GM18858 (cell line): ENCODE measurements around the gene METRNL.

Experiments used
- ATAC-seq: cut with Tn5 transposase; IDR thresholded peaks from one replicate; pipeline ENCODE4 v1.9.1; 2021; ENCODE audit not compliant: unreplicated experiment

The METRNL gene

DNA sequence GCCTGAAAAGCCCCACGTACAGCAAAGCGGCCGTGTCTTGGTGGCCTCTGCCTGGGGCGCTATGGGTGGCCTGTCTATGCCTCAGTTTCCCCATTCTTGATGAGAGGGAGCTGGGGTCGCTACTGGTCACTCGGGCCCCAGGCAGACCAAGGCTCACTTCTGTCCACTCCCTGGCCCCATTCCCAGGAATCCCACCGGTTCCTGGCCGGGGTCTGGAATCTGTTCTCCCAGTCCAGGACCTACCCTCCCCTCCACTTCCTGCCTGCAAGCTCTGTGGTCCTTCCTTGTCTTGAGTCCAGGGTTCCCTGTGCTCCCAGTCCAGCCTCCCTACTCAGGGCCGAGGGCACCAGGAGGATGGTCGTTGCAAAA is 24.5 kb downstream of the METRNL start:
- no peak for ATAC-seq

DNA sequence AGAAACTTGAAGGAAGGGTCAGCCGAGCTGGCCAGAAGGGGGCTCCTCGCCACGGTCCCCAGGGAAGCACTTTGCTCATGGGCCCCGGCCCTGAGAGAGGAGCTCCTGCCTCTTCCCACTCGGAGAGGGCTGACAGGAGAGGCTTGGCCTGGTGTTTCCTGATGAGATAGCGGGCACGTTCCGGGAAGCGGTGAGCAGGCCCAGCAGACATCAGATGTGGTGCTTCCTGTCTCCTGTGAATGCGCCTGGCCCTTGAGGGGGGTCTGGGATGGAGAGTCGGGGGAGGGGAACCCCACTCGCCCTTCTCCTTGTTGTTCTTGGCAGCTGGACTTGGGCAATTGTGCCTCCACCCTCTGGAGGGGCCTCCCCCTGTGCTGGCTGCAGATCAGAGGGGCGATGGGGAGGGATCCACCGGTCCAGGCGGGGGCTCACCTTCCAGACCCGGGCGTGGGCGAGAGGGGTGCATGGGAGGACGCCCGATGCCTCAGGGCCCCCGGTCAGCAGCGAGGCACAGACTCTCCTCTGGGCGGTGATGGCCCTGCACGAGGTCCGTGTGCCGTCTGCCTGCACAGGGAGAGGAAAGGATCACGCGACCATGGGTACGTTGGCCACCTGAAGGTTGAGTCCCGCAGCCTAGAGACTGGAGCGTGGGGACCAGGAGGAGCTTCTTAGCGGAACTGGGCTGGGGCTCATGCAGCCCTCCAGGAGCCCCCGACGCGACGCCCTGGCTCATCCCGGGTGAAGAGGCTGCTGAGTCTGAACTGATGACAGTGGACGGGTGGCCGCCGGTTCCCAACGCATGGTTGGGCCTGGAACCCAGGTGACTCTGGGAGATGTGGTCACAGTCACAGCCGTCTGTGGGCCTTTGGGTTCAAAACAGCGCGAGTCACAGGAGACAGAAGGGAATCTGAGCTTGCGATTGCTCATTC is 25.4 kb downstream of the METRNL start:
- no peak for ATAC-seq

DNA sequence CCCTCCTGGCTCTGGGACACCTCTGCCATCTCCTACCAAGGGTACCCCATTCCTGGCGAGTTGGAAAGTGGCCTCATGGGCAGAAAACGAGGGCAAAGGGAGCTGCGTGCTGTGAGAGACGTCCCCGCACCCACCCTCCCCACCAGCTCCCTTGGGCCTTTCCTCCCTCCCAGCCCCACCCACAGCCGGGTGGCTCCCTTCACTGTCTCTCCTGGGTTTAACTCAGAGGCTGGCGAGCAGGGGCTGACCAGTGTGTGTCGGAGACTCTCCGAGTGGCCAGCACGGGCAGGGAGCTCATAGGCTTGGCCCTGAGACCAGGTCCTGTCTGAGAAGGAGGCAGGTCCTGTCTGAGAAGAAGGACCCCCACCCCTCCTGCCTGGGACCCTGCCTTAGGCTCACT is 26.1 kb downstream of the METRNL start:
- ATAC-seq: no peak

DNA sequence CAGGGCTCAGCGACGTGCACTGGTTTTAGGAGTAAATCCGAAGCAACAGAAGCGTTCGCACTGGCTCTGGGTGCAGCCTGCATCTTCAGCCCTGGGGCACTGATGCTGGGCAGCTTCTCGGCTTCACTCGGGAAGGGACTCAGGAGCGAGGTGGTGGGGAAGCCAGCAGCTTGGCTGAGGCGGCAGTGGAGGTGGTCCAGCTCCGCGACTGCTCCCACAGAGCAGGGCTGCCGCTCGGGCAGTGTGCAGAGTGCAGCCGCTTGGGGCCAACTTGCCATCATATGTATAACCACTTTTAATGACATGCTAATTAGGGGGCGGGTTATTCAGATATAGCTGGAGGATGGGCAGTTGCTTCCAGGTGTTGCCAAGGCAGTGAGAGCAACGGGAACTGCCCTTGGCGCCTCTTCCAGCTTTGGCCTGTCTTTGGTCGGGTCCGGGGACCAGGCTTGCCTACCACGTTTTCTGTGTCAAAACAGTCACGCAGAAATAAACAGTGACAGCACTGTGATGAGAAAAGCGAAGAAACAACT is 26.7 kb downstream of the METRNL start:
- ATAC-seq: no peak

DNA sequence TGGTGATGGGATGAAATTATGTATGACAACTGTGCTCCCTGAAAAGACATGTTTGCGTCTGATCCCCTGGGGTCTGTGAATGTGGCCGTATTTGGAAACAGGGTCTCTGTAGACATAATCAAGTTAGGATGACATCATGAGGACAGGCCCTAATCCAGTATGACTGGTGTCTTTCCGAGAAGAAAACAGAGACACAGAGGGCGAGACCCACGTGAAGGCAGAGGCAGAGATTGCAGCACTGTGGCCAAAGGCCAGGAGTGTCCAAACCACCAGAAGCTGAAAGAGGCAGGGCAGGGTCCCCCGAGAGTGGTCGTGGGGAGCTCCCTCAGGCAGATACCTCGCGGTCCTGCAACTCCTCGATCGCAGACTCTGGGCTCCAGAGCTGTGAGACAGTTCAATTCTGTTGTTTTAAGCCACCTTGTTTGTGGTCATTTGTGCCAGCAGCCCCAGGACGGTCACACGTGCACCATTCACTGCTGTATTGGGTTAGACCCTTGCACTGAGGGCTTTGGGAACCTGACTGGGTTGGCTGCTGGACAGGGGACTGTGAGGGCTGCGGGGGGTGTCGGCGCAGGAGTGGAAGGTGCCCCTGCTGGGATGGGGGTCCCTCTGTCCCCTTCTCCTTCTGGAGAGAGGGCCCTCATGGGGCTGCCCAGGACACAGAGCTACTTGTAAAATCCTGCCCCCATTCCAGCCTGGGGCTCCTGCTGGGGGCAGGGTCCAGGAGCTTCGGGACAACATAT is 27.7 kb downstream of the METRNL start:
- no peak for ATAC-seq

DNA sequence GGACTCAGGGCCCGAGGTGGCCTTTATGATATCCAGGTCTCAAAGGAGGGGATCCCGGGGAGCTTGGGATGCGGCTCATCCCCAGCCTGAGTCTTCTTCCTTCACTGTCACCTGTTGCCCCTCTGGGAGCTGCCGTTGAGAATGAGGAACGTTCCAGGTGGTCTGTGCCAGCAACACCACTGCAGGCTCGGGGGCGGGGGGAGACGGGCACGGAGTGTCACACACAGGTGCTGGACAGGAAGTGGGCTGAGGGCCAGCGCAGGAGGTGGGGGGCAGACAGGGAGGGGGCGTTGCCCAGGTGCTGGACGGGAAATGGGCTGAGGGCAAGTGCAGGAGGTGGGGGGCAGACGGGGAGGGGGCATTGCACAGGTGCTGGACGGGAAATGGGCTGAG is 28.2 kb downstream of the METRNL start:
- no peak for ATAC-seq

DNA sequence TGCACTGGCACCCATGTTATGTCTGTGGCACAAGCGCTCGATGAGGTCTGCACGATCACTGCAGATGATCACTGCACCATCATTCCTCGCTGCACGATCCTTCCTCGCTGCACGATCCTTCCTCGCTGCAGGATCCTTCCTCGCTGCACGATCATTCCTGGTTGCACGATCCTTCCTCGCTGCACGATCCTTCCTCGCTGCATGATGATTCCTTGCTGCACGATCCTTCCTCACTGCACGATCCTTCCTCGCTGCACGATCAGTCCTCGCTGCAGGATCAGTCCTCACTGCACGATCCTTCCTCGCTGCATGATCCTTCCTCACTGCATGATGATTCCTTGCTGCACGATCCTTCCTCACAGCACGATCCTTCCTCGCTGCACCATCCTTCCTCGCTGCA is 29.3 kb downstream of the METRNL start:
- no peak for ATAC-seq

DNA sequence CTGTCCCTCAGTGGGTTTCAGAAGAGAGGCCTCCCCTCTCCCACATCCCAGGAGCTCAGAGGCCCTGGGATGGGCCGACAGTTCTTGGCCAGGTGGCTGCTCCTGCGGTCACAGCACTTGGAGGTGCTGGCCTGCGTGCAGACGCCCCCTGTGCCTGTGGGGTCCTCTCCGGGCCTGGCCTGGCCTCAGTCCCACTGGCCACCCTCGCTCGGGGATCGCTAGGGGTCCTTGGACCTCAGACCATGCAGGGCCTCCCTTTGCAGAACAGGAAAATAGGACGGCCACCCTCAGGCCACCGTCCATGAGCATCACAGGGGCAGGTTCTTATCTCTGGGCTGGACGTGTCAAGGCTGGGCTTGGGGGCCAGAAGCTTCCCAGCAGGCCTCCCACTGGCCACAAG is 30.0 kb downstream of the METRNL start:
- ATAC-seq: no peak

DNA sequence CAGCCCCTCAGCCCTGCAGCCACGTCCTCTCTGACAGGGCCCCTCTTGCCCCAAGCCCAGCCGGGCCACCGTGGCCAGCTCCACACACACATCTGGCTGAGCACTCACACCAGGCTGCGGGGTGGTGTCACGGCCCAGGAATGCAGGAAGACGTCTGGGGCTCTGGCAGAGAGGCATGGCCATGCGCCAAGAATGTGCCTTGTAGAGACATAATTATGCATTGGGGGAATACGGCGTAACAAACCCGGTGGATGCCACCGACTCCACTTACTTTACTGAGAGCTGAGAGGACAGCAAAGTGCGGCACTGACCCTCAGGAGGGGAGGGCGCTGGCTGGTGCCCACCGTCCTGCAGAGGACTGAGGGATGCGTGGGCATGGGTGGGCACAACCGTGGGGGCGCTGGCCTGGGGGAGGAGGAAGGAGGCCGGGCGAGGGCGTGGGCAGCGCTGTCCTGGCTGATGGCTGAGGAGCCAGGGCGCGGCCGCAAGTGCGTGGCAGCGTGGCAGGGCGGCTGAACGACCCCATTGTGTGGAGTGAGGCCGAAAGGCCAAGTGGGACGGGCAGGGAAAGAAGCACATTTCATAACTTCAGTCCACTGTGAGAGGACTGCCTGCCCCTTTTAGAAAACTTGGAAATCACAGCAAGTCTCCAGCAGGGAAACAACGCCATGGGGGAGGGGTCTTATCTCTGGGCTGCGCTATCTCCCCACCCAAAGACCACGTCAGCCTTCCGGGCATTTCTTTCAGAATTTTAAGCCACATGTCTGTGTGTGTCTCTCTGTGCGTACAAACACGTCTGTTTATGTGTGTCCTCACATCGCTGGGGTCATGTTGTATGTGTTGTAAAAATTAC is 30.6 kb downstream of the METRNL start:
- no peak for ATAC-seq

DNA sequence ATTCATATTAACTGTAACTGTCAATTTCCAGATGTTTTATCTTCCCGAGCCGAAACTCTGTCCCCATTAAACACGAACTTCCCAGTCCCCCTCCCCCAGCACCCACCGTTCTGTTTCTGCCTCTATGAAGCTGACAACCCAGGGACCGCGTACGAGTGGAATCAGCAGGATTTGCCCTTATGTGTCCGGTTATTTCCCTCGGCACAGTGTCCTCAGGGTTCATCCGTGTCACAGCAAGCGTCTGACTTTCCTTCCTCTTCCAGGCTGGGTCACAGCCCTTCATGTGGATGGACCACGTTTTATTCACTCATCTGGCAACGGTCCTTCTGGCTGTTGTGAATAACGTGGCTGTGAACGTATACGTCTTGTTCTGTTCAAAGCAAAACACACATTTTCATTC is 31.3 kb downstream of the METRNL start:
- ATAC-seq: no peak

DNA sequence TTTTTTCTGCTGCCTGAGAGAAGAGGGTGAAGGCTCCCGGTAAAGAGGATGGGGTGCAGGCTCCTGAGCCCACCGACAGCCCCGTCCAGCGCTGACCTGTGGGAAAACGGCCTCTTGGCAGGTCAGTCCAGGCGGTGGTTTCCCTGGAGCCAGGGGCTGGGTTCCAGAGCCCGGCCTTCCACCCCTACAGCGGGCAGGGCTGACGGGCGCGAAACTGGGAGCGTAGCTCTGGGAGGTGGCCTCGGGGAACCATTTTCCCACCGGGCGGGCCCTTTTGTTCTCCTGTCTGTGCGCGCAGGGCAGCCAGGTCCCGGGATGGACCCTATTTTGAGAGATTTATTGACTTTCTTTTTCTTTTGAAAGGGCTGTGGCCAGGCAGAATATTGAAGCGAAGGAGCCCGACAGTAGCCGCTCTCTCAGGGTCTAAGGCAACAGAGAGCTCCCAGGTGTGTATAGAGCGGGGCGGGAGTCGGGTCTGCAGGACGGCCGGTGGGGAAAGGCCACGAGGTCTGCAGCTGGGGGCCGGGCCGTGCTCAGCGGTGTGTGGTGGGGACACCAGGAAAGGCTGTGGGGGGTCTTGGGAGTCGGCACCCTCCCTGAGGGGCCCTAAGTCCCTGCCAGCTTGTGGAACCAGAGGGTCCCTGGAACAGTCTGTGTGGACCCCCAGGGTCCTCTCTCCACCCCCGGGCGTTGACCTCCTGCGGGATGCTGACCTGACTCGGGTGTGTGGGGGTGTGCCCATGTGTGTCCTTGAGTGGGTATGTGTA is 32.3 kb downstream of the METRNL start:
- ATAC-seq: no peak

DNA sequence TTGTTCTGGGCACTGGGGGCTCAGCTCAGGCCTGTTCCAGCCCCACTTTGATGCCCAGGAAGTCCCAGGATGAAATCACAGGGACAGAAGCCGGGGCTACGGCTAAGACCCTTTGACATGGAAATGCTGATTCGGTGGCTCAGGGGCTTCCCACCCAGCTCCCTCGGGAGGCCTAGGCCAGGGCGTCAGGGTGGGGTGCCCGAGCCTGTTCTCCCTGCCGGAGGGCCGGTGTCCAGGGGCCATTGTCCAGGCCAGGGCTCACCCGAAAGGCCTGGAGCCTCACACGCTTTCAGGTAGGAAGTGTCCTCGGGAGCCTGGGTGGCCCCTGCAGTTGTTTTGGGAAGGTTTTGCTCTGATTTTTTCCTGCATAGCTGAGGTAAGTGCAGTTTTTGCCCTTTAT is 34.0 kb downstream of the METRNL start:
- ATAC-seq: no peak

DNA sequence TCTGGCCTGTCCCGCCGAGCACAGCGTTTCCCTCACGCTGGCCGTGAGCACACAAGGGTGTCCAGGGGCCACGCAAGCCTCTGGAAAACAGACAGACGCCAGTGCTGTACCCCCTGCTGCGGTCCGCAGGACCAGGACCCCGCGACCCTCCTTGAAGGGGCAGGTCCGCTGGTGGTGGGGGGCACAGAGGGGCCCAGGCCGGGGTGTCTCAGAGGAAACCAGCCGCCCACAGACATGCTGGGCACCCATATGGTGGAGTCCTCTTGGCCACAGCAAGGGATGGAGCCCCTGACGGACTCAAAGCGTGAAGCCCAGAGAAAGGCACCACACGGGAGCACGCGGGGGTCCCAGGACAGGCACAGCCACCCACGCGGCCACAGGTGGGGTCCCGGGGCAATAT is 34.4 kb downstream of the METRNL start:
- ATAC-seq: no peak

DNA sequence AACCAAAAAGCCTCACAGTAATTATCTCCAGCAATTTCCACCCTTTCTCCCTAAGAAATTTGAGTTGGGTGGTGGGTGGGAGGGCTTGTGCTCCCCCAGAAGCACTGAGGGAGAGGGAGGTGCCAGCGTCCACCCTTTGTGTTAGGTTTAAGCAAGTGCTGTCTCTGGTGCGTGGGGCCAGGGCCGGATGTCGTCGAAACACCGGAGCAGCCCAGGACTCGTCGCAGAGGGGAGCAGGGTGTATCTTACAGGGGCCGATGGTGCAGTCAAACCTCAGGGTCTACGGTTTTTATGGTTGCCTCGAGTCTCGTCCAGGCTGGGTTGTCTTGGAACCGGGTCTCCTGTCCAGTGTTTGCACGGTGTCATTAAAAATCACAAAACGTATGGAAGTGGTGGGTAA is 35.3 kb downstream of the METRNL start:
- no peak for ATAC-seq

DNA sequence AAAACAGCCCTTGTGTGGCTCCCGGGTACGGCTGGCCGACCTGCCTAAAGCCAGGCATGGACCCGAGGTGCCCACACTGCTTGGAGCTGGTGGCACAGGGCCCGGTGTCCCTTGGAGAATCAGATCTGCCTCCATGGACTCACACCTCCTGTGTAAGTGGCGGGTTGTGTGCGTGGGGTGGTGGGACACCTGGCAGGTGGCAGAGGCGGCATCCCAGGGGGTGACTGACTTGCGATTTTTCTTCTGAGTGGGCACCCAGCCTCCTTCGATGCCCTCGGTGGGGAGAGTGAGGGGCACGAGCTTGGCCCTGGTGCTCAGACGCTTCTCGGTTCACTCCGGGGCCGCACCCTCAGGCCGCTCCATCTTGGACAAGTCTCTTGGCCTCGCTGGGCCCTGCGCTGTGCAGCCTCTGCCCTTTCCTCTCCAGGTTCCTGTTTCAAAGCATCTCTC is 35.8 kb downstream of the METRNL start:
- no peak for ATAC-seq

DNA sequence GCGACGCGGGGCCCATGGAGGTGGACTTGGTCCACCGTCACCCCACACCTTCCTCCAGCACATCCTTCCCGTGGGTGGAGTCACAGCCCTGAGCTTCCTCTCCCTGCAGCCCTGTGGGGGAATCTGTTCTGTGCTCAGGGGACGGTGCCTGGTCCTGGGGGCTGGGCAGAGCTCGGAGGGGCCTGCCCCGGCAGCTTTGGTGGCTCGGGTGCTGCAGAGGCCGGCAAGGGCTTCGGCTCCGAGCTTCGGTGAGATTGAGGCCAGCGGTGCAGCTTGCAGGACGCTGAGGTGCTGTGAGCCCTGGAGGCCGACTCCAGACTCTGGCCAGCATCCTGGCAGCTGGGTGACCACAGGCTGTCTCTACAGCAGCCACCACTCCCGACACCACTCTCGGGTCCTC is 36.4 kb downstream of the METRNL start:
- ATAC-seq: no peak

DNA sequence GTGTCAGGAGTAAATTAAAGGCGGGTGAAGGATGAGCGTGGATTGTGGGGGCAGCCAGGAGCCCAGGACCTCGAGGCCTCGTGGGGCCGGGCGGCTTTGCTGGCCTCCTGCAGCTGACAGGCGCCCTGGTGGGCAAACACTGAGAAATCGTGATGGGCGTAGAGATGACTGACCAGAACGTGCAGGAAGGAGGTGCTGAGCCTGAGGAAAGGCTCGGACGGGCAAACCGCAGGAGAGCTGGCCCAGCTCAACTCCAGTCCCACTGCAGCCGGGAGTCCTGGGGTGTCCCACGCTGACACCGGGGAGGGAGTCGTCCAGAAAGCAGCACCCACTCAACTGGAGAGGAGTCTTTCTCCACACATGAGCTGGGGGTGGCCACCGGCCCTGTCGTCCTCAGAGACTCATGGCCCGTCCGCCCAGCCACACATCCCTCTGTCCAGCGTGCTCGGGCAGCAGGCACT is 36.9 kb downstream of the METRNL start:
- ATAC-seq: no peak

DNA sequence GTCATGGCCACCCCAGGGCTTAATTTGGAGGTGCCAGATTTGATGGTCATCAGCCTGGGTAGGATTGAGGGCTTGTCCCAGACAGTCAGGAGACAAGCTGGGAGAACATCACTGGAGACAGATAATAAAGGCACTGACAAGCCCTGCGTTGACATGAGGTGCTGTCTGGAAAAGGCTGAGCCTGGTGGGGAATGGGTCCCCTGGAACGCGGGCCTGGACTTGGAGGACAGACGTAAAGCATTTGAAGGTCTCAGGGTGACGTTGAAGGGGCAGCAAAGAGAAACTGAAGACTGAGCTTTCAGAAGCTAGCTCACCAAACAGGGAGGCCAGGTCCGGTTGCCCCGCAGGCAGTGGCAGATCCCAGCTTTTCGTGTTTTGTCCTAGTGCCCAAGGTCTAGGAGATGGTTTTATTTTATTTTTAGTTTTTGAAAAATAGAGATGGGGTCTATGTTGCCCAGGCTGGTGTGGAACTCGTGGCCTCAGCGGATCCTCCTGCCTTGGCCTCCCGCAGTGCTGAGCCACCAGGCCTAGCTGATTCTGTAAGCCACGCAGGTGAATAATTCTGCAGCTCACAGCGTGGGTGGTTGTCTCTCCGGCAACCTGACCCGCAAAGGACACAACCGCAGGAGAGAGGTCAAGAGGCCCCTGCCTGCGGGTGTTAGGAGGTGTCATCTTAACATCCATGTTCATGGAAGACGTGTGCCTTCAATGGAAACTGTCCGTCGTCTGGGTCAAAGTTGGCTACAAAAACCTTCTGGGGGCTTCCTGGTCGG is 37.6 kb downstream of the METRNL start:
- no peak for ATAC-seq

DNA sequence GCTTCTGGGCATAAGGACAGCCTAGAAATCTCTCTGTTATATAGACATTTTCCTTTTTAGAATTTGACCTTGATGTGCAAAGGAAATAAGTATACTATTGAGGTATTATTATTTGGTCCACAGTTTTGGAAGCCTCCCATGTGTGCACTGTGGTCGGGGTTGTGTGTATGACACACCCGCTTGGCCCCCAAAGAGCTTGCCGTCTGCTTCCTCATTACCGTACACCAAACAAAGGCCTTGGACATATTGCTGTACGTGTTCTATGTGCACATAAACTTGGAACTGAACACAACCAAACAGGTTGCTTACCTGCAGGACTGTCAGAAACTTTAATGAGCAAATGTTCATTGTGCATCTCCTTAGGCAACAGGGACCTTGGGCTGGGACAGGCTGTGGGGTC is 38.2 kb downstream of the METRNL start:
- no peak for ATAC-seq
